GM21529 (cell line): ENCODE data around the gene MTTP.

Experiments used
- ATAC-seq: cut with Tn5 transposase; IDR thresholded peaks from one replicate; pipeline ENCODE4 v1.9.1; 2021; ENCODE audit not compliant: unreplicated experiment

Gene MTTP

DNA sequence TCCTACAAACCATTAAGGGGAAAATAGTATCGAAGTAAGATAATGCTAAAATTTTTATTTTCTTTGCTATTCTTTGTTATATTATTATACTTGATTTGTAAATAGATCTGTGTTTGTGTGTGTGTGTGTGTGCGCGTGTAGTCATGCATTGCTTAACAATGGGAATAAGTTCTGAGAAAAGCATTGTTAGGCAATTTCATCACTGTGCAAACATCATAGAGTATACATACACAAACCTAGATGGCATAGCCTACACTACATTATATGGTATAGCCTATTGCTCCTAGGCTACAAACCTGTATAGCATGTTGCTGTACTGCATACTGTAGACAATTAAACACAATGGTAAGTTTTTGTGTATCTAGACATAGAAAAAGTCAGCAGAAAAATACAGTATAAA, 17.1 kb downstream of the MTTP start:
- no peak for ATAC-seq

- peak; percentile 45 for ATAC-seq
Measured at GRCh38 chr4:99593781-99594641, 19.4 kb downstream of the MTTP start.

GRCh38 chr4:99594818-99595217, 20.2 kb downstream of the MTTP start:
- ATAC-seq, result no peak

- ATAC-seq, result no peak
Measured at GRCh38 chr4:99606716-99607115, 32.1 kb downstream of the MTTP start.

- no peak for ATAC-seq
Measured at GRCh38 chr4:99608417-99608816, 33.8 kb downstream of the MTTP start.

DNA sequence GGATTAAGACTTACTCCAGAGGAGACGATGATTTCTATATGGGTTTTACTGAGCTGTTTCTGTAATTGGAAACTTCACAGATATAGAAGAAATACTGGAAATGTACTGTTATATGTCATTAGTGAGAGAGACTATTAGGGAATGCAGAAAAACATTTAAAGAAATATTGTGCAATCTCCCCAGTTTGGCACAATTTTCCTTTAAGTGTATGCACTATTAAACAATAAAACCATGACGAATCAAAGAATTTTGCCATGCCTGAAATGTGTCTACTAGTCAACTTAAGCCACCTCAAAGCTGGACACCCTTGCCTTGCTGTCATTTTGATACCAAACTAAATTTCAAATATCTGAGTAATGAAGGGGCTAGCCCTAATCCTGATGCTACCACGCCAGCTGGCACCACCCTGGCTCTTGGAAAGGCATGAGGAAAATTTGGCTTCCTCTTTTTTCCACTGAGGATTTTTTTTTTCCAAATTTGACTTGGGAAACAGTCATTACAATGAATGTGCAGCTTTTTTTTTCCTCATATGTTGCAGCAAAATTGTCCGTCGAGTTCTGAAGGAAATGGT, 36.1 kb downstream of the MTTP start:
- no peak for ATAC-seq

DNA sequence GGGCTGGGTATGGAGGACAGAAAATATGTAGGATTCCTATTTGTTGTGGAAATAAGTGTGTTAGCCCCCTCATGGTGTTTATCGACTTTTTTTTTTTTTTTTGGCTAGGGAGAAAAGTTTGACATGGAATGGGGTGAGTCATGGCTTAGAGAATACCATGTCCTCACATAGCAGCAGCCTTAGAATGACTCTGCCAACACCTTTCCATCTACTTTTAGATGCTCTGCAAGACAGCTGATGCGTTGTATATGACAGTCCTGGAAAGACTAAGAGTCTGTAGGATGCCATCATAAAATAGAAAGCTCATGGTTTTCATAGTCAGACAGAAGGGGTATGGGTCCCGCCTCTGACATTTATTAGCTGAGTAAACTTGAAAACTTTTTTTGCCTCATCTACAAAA, 37.7 kb downstream of the MTTP start:
- no peak for ATAC-seq

DNA sequence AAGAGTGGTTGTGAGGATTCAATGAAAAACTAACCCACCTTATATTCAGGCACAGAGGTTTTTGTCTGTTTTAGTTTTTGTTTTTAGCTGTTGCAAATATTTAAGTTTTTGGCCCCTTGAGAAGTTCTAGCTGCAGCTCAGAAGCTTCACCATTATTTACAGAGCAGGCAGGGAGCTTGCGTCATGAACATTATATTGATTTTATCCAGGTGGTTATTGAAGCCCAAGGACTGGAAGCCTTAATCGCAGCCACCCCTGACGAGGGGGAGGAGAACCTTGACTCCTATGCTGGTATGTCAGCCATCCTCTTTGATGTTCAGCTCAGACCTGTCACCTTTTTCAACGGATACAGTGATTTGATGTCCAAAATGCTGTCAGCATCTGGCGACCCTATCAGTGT, 38.1 kb downstream of the MTTP start:
- no peak for ATAC-seq

- no peak for ATAC-seq
Measured at GRCh38 chr4:99614491-99614890, 39.9 kb downstream of the MTTP start.

- no peak for ATAC-seq
Measured at GRCh38 chr4:99615170-99615820, 40.7 kb downstream of the MTTP start.

DNA sequence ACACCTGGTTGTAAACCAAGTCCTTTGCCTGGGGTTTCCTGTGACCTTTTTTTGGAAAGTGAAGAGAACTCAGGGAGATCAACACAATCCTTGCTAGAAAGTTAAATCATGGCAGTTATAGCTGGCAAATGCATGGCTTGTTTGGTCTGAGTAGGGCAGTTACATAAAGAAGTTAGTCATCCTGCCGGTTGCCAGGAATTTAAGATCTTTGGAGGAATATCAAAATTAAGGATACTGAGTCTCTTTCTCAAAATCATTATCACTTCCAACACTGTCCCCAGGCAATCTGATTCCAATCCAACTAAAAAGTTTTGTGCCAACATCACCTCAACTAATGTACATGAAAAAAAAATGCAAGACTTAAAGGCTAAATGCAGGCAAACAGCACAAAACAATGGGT, 42.8 kb downstream of the MTTP start:
- ATAC-seq, result no peak

DNA sequence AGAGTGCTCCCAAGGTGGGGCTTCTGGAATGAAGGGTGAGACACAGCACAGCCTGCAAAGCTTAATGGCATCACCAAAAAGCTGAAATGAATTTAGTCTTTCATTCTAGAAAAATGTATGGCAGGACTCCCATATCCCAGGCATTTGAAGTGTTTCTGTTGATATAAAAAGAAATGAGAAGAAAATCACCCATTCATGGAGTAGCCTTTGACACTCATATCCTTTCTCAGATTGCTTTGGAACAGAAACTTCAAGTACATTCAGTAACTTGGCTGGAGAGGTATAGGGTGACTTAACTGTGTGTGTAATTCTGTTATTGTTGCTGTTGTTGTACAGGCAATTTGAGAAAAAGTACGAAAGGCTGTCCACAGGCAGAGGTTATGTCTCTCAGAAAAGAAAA, 47.7 kb downstream of the MTTP start:
- ATAC-seq, result no peak

GRCh38 chr4:99624141-99624719, 49.6 kb downstream of the MTTP start:
- ATAC-seq, result no peak

DNA sequence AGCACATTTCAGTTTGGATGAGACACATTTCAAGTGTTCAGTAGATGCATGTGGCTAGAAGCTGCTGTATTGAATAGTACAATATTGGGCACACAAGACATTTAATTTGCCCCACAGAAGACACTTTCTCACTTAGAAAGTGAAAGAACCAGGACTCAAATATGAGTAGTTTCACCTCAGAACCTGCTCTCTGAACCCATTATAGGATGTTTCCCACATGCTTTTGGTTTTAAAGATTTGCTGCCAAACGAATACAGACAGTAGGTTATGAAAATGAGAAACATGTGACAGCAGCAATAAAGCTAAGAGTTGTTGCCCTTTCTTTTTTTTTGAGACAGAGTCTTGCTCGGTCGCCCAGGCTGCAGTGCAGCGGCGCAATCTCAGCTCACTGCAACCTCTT, 50.7 kb downstream of the MTTP start:
- peak; percentile 61 for ATAC-seq

DNA sequence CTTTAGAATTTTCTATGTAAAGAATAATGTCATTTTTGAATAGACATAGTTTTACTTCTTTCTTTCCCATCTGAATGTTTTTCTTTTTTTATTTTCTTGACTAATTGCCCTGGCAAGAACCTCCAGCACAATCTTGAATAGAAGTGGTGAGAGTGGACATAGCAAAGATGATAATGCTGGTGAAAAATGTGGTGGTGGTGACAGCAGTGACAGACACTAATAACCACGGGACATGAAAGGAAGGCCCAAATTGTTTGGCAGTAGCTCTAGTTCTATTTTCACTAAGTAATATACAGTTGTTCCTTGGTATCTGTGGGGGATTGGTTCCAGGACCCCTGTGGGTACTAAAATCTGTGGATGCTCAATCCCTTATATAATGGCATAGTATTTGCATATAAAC, 53.4 kb downstream of the MTTP start:
- ATAC-seq, result no peak

DNA sequence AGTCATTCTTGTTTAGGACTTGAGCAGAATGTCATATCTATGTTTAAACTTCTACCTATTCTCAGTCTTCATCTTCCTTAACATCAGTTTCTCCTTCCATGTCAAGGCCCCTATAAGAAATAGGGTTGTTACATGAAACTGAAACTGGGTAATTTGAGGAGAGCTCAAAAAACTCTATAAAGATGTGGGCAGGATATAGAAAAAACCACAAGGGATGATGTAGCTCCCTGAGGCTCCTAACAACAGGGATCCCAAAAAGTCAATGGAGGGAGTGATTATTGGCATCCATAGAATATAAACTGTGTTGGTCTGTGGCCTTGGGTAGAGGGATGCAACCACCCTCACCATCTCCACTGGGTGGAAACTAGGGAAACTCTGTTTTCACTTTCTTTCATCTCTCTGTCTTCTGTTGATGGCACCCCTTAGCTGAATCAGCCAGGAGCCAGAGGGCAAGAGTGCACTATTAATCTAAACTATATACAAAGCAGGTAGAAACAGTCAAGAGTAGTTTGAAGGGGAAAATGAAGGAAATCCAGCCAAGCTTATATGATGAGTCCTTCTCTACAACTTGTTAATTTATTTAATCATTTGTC, 55.4 kb downstream of the MTTP start:
- no peak for ATAC-seq

DNA sequence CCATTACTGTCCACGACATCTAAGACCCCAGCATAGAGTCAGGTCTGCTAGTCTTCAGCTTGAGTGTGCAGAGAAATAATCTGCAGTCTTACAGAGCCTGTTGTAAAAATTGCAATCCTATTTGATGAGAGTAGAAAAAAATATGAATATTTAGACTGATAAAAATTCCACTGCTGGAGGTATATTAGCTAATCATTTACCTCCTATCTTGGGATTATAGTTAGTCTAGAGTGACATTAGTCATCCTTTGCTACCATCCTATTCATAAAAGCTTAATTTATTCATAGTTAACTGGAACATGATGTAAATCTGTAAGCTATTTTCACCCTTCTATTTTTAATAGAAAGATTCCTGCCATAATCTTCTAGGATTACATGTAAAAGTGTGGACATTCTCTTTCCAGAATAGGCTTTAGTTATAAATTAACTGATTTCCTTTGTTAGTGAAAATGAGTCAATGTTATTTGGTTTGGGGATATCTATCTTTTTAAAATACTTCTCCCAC, 56.3 kb downstream of the MTTP start:
- no peak for ATAC-seq

DNA sequence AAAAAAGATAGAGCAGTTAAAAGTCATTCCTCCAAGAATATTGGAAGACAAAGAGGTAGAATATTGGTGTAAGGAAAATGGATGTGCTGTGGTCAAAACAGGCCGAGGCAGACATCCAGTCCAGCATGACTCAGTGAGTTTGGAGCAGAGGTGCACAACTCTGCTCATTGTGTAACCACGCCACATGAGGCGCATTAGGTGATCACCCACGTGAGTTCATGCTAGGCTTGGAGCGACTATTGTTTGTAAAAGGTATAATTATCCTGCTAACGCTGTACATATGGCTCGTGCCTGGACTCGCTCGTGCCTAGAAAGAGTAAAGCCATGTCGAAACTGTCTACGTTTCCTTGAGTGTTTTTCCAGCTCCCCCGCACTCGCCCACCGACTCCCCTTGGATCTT, 59.1 kb downstream of the MTTP start:
- ATAC-seq, result no peak

- ATAC-seq, result no peak
Measured at GRCh38 chr4:99634742-99635360, 60.2 kb downstream of the MTTP start.

- no peak for ATAC-seq
Measured at GRCh38 chr4:99635601-99636000, 61.0 kb downstream of the MTTP start.

DNA sequence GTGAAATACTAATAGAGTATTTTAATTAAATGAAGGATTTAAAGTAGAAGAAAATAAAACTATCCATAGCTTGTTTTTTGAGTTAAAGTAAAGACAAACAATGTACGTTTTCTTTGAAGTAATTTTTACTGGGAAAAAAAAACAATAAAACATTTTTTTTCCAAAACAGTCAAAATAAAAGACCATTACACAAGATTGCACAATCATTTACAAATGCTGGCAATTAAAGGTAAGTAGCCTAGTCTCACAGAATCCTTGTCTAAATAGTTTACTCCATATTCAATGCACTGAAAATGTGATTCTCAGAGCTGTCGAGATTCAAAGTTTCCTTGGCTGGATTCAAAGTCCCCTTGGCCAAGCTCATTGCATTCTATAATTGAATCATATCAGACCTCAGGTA, 61.8 kb downstream of the MTTP start:
- no peak for ATAC-seq
